ENCODE measurements around the gene TRAFD1. TPM values are rescaled to one million over a fixed set of nuclear protein-coding genes. Genes with fewer than 3 reads are reported as not detected.

The TRAFD1 gene
- total and polyA plus RNA-seq, 2 of the 8 experiments (the other 6 are each of a cell fraction or from before 2014, with no cell fraction given), result 18.1 to 33.1 TPM

DNA sequence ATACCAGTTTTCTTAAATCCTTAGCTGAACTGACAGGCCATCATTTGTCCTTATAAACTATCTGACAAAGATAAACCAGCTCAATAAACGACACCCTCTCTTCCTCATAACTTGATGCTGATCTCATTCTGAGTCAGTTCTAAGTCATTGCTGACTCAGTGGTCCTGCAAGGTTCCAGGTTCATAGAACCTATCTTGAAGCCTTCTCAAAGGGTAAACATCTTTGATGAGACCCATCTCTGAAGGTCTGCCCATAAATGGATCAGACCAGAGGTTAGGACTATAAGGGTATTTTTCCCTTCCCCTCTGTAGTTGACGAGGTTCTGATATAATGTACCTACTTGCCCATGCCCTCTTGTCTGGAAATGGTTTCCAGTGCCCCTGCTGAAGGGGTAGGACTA is 28.7 kb upstream of the TRAFD1 start:
- Histone ChIP-seq H2BK15ac (ENCODE audit: low read length) (no peak overlapping the region), H3K9ac (replicated peaks in 1 of 4; ENCODE audit: extremely low read depth in 1 of 4, low read depth in 3 of 4, low read length in 3 of 4) (no peak overlapping the region), H3K23ac (ENCODE audit: insufficient read length) (no peak overlapping the region), H3K27me3 (replicated peaks in 1 of 4; ENCODE audit: control insufficient read depth in 3 of 4, extremely low read depth in 1 of 4, insufficient read depth in 3 of 4, low read length in 3 of 4) (no peaks in the 10 kb centered on the region), H2BK120ac (replicated peaks; ENCODE audit: low read depth, low read length) (no peak overlapping the region), H3K79me2 (ENCODE audit: control insufficient read depth in 1 of 2, insufficient read depth in 2 of 2, low read length in 2 of 2) (peaks cover 14 to 83% of the 10 kb centered on the region in 2 experiments), H3K36me3 (ENCODE audit: control insufficient read depth in 2 of 4, insufficient read depth in 4 of 4, low read length in 3 of 4) (peaks cover under 1 to 45% (median 21%) of the 10 kb centered on the region in 4 experiments; a peak in 5 of 8 replicates), H4K91ac (replicated peaks; ENCODE audit: insufficient read length, low read length) (no peak overlapping the region), H3K14ac (ENCODE audit: insufficient read length) (no peak overlapping the region), H4K5ac (ENCODE audit: insufficient read length, low read depth, low read length) (no peak overlapping the region), H3K4me3 (ENCODE audit: extremely low read depth in 1 of 4, insufficient read depth in 2 of 4, low read depth in 3 of 4, low read length in 4 of 4) (no peak overlapping the region), H2BK12ac (ENCODE audit: low read depth, low read length) (no peak overlapping the region), H2AFZ (ENCODE audit: low read length) (no peak overlapping the region), H4K20me1 (replicated peaks in 1 of 2; ENCODE audit: control insufficient read depth in 1 of 2, insufficient read depth in 2 of 2, low read length in 2 of 2) (peaks cover 3 to 11% of the 10 kb centered on the region in 2 experiments), H2AK5ac (ENCODE audit: low read depth, low read length) (no peak overlapping the region), H4K8ac (ENCODE audit: extremely low read depth, insufficient read depth, low read length) (no peak overlapping the region), H3K18ac (ENCODE audit: extremely low read depth, low read length) (no peak overlapping the region), H2BK20ac (ENCODE audit: low read length) (no peak overlapping the region), H3K79me1 (ENCODE audit: low read depth, low read length) (peaks cover 4% of the 10 kb centered on the region; the same call in 1 of the 2 replicates), H3K4ac (replicated peaks; ENCODE audit: insufficient read length, low read depth, low read length) (no peak overlapping the region), H3K9me3 (ENCODE audit: insufficient read depth in 2 of 2, low read depth in 1 of 2, low read length in 1 of 2) (no peaks in the 10 kb centered on the region), H3K56ac (replicated peaks; ENCODE audit: insufficient read length, low read depth, low read length) (no peak overlapping the region), H3K23me2 (ENCODE audit: low read depth, low read length) (no peaks in the 10 kb centered on the region), H2BK5ac (ENCODE audit: low read depth, low read length) (no peak overlapping the region), H3K4me2 (ENCODE audit: insufficient read depth in 1 of 2, low read depth in 2 of 2, low read length in 2 of 2) (no peak overlapping the region), H3K4me1 (replicated peaks in 1 of 4; ENCODE audit: control insufficient read depth in 3 of 4, insufficient read depth in 4 of 4, low read length in 3 of 4) (no peaks in the 10 kb centered on the region), H3K27ac (ENCODE audit: low read depth, low read length) (no peak overlapping the region)
- FAIRE-seq (no peak), DNase-seq (ENCODE audit: low read depth in 1 of 2, low spot score in 2 of 2) (no peak)
- WGBS, 2 experiments (ENCODE audit: extremely low coverage in 1 of 2, insufficient coverage in 1 of 2, insufficient read length in 1 of 2, insufficient replicate concordance in 2 of 2, low coverage in 1 of 2, low lambda C conversion rate in 2 of 2, missing lambda C conversion rate in 1 of 2), result 93% methylated on average over 2 of the region's 2 CpGs; no CpG with 5 or more reads in 1 of the 2 experiments
- CTCF ChIA-PET (ENCODE audit: partially characterized antibody), result no interaction called here
- POLR2A ChIA-PET (ENCODE audit: partially characterized antibody), result interaction anchor here (1.2 to 6.0 kb wide), 2 partner anchors 10 to 57 kb away, joined by 3 to 44 read pairs; partner anchors contain the start of gene NAA25
- no peak for TF ChIP-seq ASH2L (IDR thresholded peaks at IDR 0.05; ENCODE audit: low read length)
- TF ChIP-seq POU5F1 (IDR thresholded peaks at IDR 0.05; ENCODE audit: low read depth, low read length), result no peak
- TF ChIP-seq, protein P1, sequence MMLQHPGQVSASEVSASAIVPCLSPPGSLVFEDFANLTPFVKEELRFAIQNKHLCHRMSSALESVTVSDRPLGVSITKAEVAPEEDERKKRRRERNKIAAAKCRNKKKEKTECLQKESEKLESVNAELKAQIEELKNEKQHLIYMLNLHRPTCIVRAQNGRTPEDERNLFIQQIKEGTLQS (IDR thresholded peaks at IDR 0.05; ENCODE audit: insufficient read depth, low read depth, low read length), result no peak
- TF ChIP-seq, protein P2, sequence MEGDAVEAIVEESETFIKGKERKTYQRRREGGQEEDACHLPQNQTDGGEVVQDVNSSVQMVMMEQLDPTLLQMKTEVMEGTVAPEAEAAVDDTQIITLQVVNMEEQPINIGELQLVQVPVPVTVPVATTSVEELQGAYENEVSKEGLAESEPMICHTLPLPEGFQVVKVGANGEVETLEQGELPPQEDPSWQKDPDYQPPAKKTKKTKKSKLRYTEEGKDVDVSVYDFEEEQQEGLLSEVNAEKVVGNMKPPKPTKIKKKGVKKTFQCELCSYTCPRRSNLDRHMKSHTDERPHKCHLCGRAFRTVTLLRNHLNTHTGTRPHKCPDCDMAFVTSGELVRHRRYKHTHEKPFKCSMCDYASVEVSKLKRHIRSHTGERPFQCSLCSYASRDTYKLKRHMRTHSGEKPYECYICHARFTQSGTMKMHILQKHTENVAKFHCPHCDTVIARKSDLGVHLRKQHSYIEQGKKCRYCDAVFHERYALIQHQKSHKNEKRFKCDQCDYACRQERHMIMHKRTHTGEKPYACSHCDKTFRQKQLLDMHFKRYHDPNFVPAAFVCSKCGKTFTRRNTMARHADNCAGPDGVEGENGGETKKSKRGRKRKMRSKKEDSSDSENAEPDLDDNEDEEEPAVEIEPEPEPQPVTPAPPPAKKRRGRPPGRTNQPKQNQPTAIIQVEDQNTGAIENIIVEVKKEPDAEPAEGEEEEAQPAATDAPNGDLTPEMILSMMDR (IDR thresholded peaks at IDR 0.05; ENCODE audit: control extremely low read depth in 1 of 3, insufficient read depth in 1 of 3, low read depth in 1 of 3, low read length in 3 of 3), result no peak
- no peak for TF ChIP-seq NRF1 (IDR thresholded peaks at IDR 0.05; ENCODE audit: low read depth, low read length)
- no peak for TF ChIP-seq CEBPB (IDR thresholded peaks at IDR 0.05; ENCODE audit: low read depth, low read length)
- TF ChIP-seq EP300 (IDR thresholded peaks at IDR 0.05; ENCODE audit: borderline replicate concordance in 1 of 2, low read depth in 2 of 2, low read length in 2 of 2), result no peak
- no peak for TF ChIP-seq CBX8 (IDR thresholded peaks at IDR 0.05; ENCODE audit: borderline replicate concordance, low read depth, low read length)
- TF ChIP-seq BRCA1 (IDR thresholded peaks at IDR 0.05; ENCODE audit: low read depth, low read length), result no peak
- TF ChIP-seq SRF (IDR thresholded peaks at IDR 0.05; ENCODE audit: low read depth, low read length), result no peak

Data from H1 (cell line).